ENCODE measurements around the gene ANAPC7. TPM values are rescaled to one million over a fixed set of nuclear protein-coding genes. Genes with fewer than 3 reads are reported as not detected.
A peak's percentile ranks its signal among the peaks of the same experiment; 100 is the strongest.
"Not testable (repeated sequence)": the region's sequence is repeated elsewhere in the genome, so short reads cannot be mapped to it uniquely, and the experiment has no call there.

The ANAPC7 gene
- total and polyA plus RNA-seq, 11 donors: 26.5 to 41.3 (median 35.1) TPM

DNA sequence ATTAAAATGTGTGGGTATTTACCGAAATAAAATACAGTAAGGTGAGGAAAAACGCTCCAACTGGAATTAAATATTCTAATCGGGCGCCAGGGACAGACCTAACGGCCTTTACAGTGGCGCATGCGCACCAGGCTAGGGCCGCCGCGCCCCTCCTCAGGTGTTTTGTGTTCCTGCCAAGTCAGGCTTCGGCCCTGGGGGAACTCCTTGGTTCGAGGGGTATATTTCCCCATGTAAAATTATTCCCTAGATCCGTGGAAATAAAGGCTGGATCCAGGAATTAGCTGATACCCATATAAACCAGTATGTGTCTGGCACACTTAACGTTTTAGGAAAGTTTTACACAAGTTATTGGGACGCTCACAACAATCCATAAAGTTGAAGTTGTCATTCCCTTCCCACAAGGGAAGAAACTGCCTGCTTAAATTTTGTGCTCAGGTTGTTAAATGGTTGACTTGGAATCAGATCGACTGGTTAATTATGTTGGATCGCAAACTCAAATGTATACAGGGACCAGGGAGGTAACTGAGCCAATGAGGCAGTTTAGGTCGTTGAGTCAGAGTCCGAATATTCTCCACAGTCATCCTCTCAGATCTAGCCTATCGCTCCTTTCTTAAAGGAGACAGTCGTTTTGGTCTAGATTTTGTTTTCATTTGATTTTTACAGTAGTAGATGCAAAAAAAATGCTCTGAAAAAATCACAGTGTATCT is 621 bp upstream of the ANAPC7 start:
- TF ChIP-seq POLR2A (IDR thresholded peaks at IDR 0.05): no peak
- TF ChIP-seq, protein P1, sequence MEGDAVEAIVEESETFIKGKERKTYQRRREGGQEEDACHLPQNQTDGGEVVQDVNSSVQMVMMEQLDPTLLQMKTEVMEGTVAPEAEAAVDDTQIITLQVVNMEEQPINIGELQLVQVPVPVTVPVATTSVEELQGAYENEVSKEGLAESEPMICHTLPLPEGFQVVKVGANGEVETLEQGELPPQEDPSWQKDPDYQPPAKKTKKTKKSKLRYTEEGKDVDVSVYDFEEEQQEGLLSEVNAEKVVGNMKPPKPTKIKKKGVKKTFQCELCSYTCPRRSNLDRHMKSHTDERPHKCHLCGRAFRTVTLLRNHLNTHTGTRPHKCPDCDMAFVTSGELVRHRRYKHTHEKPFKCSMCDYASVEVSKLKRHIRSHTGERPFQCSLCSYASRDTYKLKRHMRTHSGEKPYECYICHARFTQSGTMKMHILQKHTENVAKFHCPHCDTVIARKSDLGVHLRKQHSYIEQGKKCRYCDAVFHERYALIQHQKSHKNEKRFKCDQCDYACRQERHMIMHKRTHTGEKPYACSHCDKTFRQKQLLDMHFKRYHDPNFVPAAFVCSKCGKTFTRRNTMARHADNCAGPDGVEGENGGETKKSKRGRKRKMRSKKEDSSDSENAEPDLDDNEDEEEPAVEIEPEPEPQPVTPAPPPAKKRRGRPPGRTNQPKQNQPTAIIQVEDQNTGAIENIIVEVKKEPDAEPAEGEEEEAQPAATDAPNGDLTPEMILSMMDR (IDR thresholded peaks at IDR 0.05): no peak
- Histone ChIP-seq H3K9me3 (no peaks in the 10 kb centered on the region), H3K27ac (peak overlapping the region; percentile 82 to 99 (median 96)), H3K4me3 (peak overlapping the region; percentile 69 to 99 (median 83)), H3K4me1 (peaks cover 0 to 22% (median 13%) of the 10 kb centered on the region in 12 donors), H3K27me3 (no peaks in the 10 kb centered on the region), H3K36me3 (peaks cover 0 to 21% (median 14%) of the 10 kb centered on the region in 9 donors)
- ATAC-seq (peak; percentile 59 to 83 (median 78)), DNase-seq (peak; percentile 73 to 87 (median 78))
- intact Hi-C loops (cut with DNase I): no loop called here
- 20 to 24% (median 23%) methylated on average over 21 of the region's 21 CpGs for WGBS, 4 donors

DNA sequence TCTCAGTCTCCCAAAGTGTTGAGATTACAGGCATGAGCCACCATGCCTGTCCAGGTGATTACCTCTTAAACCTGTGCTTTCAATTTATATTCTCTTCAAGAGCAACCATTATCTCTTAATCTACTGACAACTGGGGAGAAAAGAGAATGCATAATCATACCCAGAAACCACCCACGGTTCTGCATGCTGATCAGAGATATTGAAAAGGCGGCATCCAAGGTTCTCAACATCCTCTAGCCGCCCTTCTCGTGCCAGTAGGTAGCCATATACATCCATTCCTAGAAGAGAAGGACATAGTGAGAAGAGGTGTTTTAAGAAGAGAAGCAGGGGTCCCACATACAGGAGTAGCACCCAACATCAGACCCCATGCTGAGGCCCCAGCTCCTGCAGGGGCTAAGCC is 20.8 kb downstream of the ANAPC7 start:
- WGBS, 4 donors: 93 to 98% (median 97%) methylated on average over 4 of the region's 4 CpGs
- no peaks in the 10 kb centered on the region for H3K9me3 ChIP-seq
- TF ChIP-seq, protein P1 (IDR thresholded peaks at IDR 0.05): no peak
- no peak for TF ChIP-seq POLR2A (IDR thresholded peaks at IDR 0.05)
- ATAC-seq (no peak), DNase-seq (no peak)
- intact Hi-C loops (cut with DNase I): no loop called here
- H3K4me3 ChIP-seq: no peak overlapping the region
- H3K27me3 ChIP-seq: no peaks in the 10 kb centered on the region
- H3K36me3 ChIP-seq: peaks cover 4 to 98% (median 91%) of the 10 kb centered on the region in 9 donors
- peaks cover 0 to 18% (median 0%) of the 10 kb centered on the region in 12 donors for H3K4me1 ChIP-seq
- no peak overlapping the region for H3K27ac ChIP-seq

DNA sequence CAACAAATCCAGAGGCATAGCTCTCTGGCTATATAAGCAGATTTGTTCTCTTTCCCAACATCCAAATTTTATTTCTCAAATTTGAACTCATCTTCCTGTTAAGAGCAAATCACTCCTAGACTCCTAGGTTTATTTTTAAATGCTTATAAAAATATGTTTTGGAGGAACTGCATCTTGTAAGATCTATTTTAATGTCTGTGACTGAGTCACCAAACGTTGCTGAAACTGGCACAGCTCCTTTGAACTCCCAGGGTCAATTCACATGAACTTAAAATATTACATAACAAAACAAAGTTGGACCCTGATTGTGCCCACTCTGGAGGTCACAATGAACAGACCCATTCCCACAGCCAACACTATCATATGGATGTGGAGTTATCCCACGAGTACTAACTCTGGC is 23.9 kb downstream of the ANAPC7 start:
- WGBS, 4 donors: 53 to 63% (median 60%) methylated on average over 2 of the region's 2 CpGs
- Histone ChIP-seq H3K4me3 (no peak overlapping the region), H3K27ac (peak overlapping the region in 7 of 12 donors; percentile 14 to 62 (median 46)), H3K4me1 (peaks cover 0 to 16% (median 0%) of the 10 kb centered on the region in 12 donors), H3K9me3 (no peaks in the 10 kb centered on the region), H3K36me3 (peaks cover 5 to 97% (median 89%) of the 10 kb centered on the region in 9 donors), H3K27me3 (no peaks in the 10 kb centered on the region)
- ATAC-seq: peak in 2 of 4 donors; percentile 6 to 18
- no peak for TF ChIP-seq POLR2A (IDR thresholded peaks at IDR 0.05)
- TF ChIP-seq, protein P1 (IDR thresholded peaks at IDR 0.05): no peak
- DNase-seq: no peak
- intact Hi-C loops (cut with DNase I): no loop called here

DNA sequence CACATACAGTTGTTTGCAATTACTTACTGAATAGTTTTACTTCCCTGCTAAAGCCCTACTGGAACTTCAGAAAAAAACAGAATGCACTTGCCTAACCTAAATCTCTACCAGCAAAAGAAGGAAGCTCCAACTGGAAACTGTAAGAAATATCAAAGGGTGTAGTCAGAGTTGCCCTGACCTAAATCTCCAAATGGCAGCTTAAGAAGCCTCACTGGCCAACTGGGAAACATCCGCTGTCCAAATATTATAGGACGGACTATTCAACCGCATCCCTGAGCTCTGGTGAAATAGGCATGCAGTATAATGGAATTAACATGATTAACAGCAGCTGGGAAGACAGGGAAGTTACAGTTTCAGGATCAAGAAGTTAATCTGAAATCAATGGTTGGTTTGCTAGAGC is 24.3 kb downstream of the ANAPC7 start:
- Histone ChIP-seq H3K27ac (peak overlapping the region in 5 of 12 donors; percentile 20 to 59 (median 46)), H3K9me3 (no peaks in the 10 kb centered on the region), H3K4me1 (peaks cover 0 to 12% (median 0%) of the 10 kb centered on the region in 12 donors), H3K4me3 (no peak overlapping the region), H3K36me3 (peaks cover 5 to 97% (median 92%) of the 10 kb centered on the region in 9 donors), H3K27me3 (no peaks in the 10 kb centered on the region)
- 88 to 94% (median 92%) methylated on average over 3 of the region's 3 CpGs for WGBS, 4 donors
- ATAC-seq (peak in 1 of 4 donors; percentile 31), DNase-seq (no peak)
- TF ChIP-seq, protein P1 (IDR thresholded peaks at IDR 0.05): no peak
- intact Hi-C loops (cut with DNase I): no loop called here

DNA sequence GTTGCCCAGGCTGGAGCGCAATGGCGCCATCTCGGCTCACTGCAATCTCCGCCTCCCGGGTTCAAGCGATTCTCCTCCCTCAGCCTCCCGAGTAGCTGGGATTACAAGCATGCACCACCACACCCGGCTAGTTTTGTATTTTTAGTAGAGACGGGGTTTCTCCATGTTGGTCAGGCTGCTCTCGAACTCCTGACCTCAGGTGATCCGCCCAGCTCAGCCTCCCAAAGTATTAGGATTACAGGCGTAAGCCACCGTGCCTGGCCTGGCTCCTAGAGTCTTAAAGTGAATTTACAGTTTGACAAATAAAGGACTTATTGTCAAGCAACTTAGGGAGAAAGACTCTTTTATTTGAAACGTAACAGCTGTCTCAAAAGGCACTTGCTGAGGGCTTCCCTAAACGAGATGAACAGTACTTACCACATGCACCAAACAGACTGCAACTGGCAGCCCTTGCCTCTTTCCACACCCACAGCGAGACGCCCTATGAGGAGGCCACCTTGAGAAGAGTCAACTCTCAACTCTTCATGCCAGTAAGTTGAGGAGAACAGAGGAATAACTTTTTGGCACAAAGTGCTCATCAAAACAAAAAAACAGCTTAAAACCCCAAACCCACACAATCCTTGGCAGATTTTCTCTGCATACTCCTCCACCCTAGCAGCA is 25.2 kb downstream of the ANAPC7 start:
- intact Hi-C loops (cut with DNase I); H3K27me3 ChIP-seq; H3K9me3 ChIP-seq; DNase-seq; H3K4me3 ChIP-seq; ATAC-seq: not testable (repeated sequence)
- 88 to 92% (median 90%) methylated on average over 17 of the region's 17 CpGs for WGBS, 4 donors
- Histone ChIP-seq H3K4me1 (peaks cover 0 to 20% (median 9%) of the 10 kb centered on the region in 12 donors), H3K27ac (peak overlapping the region in 2 of 12 donors; percentile 28 to 46), H3K36me3 (peaks cover 5 to 100% (median 94%) of the 10 kb centered on the region in 9 donors)
